GM18505 (cell line): ENCODE results near the gene CSPG5.

Experiments
- ATAC-seq: cut with Tn5 transposase; IDR thresholded peaks from one replicate; pipeline ENCODE4 v1.9.1; 2021; ENCODE audit not compliant: unreplicated experiment
- POLR2A ChIP-seq: IDR thresholded peaks from 4 replicates; pipeline ENCODE4 v1.6.1; 2011; ENCODE audit warnings: borderline replicate concordance; ENCODE audit not compliant: insufficient read depth, insufficient read length; ENCODE audit errors: extremely low read depth

The CSPG5 gene

GRCh38 chr3:47513125-47513929 is 65.3 kb downstream of the CSPG5 start, which contains the start of gene ELP6:
Gene ELP6, minus strand, starts transcription at chr3:47513712. Its CDS starts 122 bp downstream, at chr3:47513590.
- peak; percentile 97 for TF ChIP-seq POLR2A
- peak; percentile 94 for ATAC-seq

GRCh38 chr3:47512416-47513124 is 66.1 kb downstream of the CSPG5 start:
- no peak for TF ChIP-seq POLR2A
- ATAC-seq = no peak
